ENCODE data around the gene GMPS. TPM values are rescaled to one million over a fixed set of nuclear protein-coding genes. Genes with fewer than 3 reads are reported as not detected.

Gene GMPS
- total and polyA plus RNA-seq, 2 of the 8 experiments (the other 6 are each of a cell fraction or from before 2014, with no cell fraction given) = 57.7 to 175 TPM

DNA sequence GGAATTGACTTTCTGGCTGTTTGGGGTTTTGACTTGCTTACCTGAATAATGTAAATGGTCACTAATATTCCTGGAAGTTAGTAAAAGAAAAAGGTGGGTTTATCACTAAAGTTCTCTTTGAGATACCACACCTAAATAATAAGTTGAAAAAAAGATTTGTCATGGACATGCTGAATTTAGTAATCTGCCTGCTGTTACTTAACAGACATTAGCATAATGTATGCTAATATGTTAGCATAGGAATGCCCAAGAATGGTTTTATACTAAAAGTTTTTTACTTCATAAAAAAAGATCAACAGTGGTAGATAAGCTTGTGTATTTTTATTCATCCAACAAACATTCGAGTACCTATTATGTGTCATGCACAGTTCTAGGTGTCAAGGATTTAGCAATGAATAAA, 36.5 kb downstream of the GMPS start (continued):
- TF ChIP-seq, protein P1, sequence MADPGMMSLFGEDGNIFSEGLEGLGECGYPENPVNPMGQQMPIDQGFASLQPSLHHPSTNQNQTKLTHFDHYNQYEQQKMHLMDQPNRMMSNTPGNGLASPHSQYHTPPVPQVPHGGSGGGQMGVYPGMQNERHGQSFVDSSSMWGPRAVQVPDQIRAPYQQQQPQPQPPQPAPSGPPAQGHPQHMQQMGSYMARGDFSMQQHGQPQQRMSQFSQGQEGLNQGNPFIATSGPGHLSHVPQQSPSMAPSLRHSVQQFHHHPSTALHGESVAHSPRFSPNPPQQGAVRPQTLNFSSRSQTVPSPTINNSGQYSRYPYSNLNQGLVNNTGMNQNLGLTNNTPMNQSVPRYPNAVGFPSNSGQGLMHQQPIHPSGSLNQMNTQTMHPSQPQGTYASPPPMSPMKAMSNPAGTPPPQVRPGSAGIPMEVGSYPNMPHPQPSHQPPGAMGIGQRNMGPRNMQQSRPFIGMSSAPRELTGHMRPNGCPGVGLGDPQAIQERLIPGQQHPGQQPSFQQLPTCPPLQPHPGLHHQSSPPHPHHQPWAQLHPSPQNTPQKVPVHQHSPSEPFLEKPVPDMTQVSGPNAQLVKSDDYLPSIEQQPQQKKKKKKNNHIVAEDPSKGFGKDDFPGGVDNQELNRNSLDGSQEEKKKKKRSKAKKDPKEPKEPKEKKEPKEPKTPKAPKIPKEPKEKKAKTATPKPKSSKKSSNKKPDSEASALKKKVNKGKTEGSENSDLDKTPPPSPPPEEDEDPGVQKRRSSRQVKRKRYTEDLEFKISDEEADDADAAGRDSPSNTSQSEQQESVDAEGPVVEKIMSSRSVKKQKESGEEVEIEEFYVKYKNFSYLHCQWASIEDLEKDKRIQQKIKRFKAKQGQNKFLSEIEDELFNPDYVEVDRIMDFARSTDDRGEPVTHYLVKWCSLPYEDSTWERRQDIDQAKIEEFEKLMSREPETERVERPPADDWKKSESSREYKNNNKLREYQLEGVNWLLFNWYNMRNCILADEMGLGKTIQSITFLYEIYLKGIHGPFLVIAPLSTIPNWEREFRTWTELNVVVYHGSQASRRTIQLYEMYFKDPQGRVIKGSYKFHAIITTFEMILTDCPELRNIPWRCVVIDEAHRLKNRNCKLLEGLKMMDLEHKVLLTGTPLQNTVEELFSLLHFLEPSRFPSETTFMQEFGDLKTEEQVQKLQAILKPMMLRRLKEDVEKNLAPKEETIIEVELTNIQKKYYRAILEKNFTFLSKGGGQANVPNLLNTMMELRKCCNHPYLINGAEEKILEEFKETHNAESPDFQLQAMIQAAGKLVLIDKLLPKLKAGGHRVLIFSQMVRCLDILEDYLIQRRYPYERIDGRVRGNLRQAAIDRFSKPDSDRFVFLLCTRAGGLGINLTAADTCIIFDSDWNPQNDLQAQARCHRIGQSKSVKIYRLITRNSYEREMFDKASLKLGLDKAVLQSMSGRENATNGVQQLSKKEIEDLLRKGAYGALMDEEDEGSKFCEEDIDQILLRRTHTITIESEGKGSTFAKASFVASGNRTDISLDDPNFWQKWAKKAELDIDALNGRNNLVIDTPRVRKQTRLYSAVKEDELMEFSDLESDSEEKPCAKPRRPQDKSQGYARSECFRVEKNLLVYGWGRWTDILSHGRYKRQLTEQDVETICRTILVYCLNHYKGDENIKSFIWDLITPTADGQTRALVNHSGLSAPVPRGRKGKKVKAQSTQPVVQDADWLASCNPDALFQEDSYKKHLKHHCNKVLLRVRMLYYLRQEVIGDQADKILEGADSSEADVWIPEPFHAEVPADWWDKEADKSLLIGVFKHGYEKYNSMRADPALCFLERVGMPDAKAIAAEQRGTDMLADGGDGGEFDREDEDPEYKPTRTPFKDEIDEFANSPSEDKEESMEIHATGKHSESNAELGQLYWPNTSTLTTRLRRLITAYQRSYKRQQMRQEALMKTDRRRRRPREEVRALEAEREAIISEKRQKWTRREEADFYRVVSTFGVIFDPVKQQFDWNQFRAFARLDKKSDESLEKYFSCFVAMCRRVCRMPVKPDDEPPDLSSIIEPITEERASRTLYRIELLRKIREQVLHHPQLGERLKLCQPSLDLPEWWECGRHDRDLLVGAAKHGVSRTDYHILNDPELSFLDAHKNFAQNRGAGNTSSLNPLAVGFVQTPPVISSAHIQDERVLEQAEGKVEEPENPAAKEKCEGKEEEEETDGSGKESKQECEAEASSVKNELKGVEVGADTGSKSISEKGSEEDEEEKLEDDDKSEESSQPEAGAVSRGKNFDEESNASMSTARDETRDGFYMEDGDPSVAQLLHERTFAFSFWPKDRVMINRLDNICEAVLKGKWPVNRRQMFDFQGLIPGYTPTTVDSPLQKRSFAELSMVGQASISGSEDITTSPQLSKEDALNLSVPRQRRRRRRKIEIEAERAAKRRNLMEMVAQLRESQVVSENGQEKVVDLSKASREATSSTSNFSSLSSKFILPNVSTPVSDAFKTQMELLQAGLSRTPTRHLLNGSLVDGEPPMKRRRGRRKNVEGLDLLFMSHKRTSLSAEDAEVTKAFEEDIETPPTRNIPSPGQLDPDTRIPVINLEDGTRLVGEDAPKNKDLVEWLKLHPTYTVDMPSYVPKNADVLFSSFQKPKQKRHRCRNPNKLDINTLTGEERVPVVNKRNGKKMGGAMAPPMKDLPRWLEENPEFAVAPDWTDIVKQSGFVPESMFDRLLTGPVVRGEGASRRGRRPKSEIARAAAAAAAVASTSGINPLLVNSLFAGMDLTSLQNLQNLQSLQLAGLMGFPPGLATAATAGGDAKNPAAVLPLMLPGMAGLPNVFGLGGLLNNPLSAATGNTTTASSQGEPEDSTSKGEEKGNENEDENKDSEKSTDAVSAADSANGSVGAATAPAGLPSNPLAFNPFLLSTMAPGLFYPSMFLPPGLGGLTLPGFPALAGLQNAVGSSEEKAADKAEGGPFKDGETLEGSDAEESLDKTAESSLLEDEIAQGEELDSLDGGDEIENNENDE (IDR thresholded peaks at IDR 0.05; ENCODE audit: insufficient replicate concordance, low read length) = no peak
- TF ChIP-seq RFX5 (IDR thresholded peaks at IDR 0.05; ENCODE audit: borderline replicate concordance, low read depth, low read length) (no peak), KDM4A (IDR thresholded peaks at IDR 0.05; ENCODE audit: low read depth, low read length, severe bottlenecking) (no peak), SP1 (IDR thresholded peaks at IDR 0.05; ENCODE audit: low read depth, low read length) (no peak), POLR2AphosphoS5 (IDR thresholded peaks at IDR 0.05; ENCODE audit: low read depth, low read length) (no peak), SP4 (IDR thresholded peaks at IDR 0.05; ENCODE audit: low read length) (no peak), SAP30 (IDR thresholded peaks at IDR 0.05; ENCODE audit: insufficient read depth, insufficient replicate concordance, low read length) (no peak), GTF2F1 (IDR thresholded peaks at IDR 0.05; ENCODE audit: borderline replicate concordance, low read depth, low read length) (no peak), RAD21 (IDR thresholded peaks at IDR 0.05 in 1 of 2, conservative IDR thresholded peaks at IDR 0.05 in 1 of 2; ENCODE audit: low read depth in 2 of 2, low read length in 2 of 2) (no peak)
- TF ChIP-seq, protein P2, sequence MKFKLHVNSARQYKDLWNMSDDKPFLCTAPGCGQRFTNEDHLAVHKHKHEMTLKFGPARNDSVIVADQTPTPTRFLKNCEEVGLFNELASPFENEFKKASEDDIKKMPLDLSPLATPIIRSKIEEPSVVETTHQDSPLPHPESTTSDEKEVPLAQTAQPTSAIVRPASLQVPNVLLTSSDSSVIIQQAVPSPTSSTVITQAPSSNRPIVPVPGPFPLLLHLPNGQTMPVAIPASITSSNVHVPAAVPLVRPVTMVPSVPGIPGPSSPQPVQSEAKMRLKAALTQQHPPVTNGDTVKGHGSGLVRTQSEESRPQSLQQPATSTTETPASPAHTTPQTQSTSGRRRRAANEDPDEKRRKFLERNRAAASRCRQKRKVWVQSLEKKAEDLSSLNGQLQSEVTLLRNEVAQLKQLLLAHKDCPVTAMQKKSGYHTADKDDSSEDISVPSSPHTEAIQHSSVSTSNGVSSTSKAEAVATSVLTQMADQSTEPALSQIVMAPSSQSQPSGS (IDR thresholded peaks at IDR 0.05; ENCODE audit: low read length) = no peak

All from H1 (cell line).